ENCODE data around the gene IQCM. TPM values are rescaled to one million over a fixed set of nuclear protein-coding genes. Genes with fewer than 3 reads are reported as not detected.

Gene IQCM
- total and polyA plus RNA-seq, 12 donors = not detected

DNA sequence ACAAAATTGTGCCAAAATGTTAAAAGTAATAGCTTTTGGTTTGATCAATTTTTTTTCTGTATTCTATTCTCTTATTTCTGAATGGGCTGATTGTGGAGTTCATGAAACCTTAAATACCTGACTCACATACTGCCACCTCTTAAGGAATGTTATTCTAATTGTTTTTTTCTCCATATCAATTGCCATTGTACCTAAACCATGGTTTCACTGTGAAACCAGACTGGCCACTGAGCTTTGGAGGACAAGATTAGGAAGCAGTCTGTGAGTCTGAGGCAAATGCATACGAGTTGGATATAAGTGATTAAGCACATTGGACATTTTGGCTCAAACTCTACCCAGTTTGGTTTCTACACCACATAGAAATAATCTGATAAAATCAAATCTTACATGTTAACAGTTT is 184.0 kb downstream of the IQCM start:
- Histone ChIP-seq H3K9me3 (peaks cover 0 to 23% (median 4%) of the 10 kb centered on the region in 11 donors), H3K36me3 (no peaks in the 10 kb centered on the region), H3K4me3 (no peak overlapping the region), H3K27me3 (no peaks in the 10 kb centered on the region), H3K4me1 (no peaks in the 10 kb centered on the region), H3K27ac (no peak overlapping the region)
- no peak for DNase-seq
- ATAC-seq = no peak
- TF ChIP-seq, protein P1, sequence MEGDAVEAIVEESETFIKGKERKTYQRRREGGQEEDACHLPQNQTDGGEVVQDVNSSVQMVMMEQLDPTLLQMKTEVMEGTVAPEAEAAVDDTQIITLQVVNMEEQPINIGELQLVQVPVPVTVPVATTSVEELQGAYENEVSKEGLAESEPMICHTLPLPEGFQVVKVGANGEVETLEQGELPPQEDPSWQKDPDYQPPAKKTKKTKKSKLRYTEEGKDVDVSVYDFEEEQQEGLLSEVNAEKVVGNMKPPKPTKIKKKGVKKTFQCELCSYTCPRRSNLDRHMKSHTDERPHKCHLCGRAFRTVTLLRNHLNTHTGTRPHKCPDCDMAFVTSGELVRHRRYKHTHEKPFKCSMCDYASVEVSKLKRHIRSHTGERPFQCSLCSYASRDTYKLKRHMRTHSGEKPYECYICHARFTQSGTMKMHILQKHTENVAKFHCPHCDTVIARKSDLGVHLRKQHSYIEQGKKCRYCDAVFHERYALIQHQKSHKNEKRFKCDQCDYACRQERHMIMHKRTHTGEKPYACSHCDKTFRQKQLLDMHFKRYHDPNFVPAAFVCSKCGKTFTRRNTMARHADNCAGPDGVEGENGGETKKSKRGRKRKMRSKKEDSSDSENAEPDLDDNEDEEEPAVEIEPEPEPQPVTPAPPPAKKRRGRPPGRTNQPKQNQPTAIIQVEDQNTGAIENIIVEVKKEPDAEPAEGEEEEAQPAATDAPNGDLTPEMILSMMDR (IDR thresholded peaks at IDR 0.05) = no peak
- WGBS, 2 donors = 50 to 53% methylated on average over 1 of the region's 1 CpG
- intact Hi-C loops (cut with DNase I) = no loop called here

DNA sequence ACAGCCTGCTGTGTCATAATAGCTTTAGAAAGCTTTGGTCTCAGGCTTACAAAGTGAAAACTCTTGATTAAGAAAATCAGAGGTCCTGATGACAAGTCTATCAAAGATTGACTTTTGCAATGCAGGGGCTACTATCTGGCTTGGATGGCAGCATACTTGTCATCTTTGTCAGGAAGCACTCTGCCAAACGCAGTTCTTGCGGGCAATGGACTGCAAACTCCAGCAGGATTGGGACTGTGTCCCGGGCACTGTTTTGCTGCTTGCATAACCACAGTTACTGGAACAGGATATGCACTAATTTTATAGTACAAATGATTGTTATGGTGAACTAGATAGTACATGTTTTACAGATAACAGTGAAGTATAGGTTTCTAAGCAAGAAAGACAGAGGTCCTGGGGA is 185.6 kb downstream of the IQCM start:
- TF ChIP-seq, protein P1 (IDR thresholded peaks at IDR 0.05) = no peak
- no peak for DNase-seq
- H3K27ac ChIP-seq = no peak overlapping the region
- intact Hi-C loops (cut with DNase I) = no loop called here
- no peak overlapping the region for H3K4me3 ChIP-seq
- ATAC-seq = no peak
- H3K9me3 ChIP-seq = peaks cover 0 to 23% (median 4%) of the 10 kb centered on the region in 11 donors
- H3K27me3 ChIP-seq = no peaks in the 10 kb centered on the region
- no peaks in the 10 kb centered on the region for H3K4me1 ChIP-seq
- 47 to 68% methylated on average over 3 of the region's 3 CpGs for WGBS, 2 donors
- H3K36me3 ChIP-seq = no peaks in the 10 kb centered on the region

DNA sequence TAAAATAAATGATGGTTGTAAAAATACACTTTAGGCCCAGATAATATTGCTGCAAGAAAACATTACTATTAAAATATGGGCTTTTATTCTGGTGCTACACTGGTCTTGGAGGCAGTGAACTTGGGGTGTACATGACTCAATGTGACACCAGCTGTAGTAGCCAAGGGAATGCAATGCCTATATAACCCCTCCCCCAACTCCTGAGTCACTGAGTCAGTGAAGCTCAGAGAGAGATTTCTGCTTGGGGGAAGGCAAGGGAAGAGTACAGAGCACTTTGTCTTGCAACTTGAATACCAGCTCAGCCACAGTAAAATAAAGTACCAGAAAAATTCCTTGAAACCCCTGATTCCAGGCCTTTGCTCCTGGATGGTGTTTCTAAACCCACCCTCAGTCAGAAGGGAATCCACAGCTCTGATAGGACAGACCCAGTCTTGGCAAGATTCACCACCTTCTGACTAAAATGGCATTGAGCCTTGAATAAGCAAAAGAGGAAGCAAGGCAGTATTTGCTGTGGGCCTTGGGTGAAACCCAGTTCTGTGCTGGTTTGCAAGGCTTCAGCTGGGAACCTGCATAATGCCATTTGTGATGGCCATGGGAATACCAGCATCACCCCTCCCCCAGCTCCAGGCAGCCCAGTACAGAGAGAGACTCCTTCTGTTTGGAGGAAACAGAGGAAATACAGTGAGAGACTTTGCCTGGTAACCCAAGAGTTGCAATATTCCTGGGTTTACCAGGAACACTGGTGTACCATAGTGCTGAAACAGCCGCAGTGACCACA is 209.9 kb downstream of the IQCM start:
- DNase-seq (no peak), ATAC-seq (no peak)
- no peak overlapping the region for H3K4me3 ChIP-seq
- no peaks in the 10 kb centered on the region for H3K27me3 ChIP-seq
- TF ChIP-seq, protein P1 (IDR thresholded peaks at IDR 0.05) = no peak
- intact Hi-C loops (cut with DNase I) = no loop called here
- H3K27ac ChIP-seq = no peak overlapping the region
- 79 to 85% methylated on average over 1 of the region's 1 CpG for WGBS, 2 donors
- no peaks in the 10 kb centered on the region for H3K36me3 ChIP-seq
- no peaks in the 10 kb centered on the region for H3K4me1 ChIP-seq
- H3K9me3 ChIP-seq = peaks cover 0 to 34% (median 6%) of the 10 kb centered on the region in 11 donors

DNA sequence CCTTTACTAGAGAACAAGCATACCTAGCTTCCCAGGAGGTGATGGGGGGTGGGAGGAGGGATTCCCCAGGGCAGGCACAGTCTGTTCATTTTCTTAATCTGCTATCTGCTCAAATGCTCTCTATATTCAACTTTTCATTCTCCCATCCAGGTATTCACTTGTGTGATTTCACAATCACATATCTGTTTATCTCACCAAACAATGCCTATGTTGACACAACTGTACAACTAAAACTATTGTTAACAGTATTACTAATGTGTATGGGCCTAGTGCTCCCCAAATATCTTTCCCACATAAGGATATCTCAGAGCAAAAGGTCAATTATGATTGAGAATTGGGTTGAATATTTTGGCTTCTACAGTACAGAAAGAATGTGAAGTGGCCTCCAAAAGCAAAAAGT is 210.8 kb downstream of the IQCM start:
- H3K4me3 ChIP-seq = no peak overlapping the region
- H3K27ac ChIP-seq = no peak overlapping the region
- peaks cover 0 to 25% (median 6%) of the 10 kb centered on the region in 11 donors for H3K9me3 ChIP-seq
- ATAC-seq = no peak
- H3K27me3 ChIP-seq = no peaks in the 10 kb centered on the region
- H3K36me3 ChIP-seq = no peaks in the 10 kb centered on the region
- TF ChIP-seq, protein P1 (IDR thresholded peaks at IDR 0.05) = no peak
- H3K4me1 ChIP-seq = no peaks in the 10 kb centered on the region
- intact Hi-C loops (cut with DNase I) = no loop called here
- no peak for DNase-seq
